ENCODE results near the gene MUC2. TPM values are rescaled to one million over a fixed set of nuclear protein-coding genes. Genes with fewer than 3 reads are reported as not detected.

Gene MUC2
- total RNA-seq, 1 donor from 2014 or later: not detected

DNA sequence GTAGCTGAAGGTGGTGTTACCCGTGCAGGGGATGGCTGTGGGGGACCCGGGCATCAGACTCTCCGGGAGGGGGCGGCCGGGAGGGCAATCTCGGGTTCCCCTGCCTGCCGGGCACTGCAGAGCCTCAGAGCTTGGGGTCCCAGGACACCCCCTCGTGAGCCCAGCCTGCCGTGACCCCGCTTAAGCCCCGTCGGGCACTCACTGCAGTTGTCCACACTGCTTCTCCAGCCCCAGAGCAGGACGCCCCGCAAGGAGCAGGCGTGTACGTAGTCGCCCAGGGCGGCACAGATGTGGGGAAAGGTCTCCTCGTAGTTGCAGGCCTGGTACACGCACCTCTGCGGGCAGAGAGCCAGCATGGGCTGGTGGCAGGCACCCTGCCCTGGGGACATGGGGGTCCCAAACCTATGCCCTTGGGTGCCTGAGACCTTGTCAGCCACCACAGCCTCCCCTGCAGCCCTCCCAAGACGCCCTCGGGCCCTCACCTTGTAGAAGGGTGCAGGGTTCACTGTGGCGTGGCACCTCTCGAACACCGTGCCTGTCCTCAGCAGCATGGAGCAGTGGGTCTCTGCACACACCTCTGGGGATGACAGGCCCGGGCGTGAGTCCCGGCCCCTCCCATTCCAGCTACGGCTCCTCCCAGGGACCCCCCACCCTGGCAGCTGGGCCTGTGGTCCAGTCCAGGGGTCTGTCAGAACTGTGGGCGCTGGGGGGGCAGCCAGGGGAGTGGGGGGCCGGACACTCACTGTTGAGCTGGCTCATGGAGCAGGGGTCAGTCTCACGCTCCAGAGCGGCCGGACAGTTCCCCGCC, 47.0 kb upstream of the MUC2 start:
- peaks cover 35% of the 10 kb centered on the region for H3K27me3 Mint-ChIP-seq (ENCODE audit: unreplicated experiment)
- H3K36me3 Mint-ChIP-seq (ENCODE audit: low read depth, unreplicated experiment): peaks cover 21% of the 10 kb centered on the region
- H3K4me3 Mint-ChIP-seq (ENCODE audit: unreplicated experiment): no peak overlapping the region
- TF ChIP-seq, protein P1, sequence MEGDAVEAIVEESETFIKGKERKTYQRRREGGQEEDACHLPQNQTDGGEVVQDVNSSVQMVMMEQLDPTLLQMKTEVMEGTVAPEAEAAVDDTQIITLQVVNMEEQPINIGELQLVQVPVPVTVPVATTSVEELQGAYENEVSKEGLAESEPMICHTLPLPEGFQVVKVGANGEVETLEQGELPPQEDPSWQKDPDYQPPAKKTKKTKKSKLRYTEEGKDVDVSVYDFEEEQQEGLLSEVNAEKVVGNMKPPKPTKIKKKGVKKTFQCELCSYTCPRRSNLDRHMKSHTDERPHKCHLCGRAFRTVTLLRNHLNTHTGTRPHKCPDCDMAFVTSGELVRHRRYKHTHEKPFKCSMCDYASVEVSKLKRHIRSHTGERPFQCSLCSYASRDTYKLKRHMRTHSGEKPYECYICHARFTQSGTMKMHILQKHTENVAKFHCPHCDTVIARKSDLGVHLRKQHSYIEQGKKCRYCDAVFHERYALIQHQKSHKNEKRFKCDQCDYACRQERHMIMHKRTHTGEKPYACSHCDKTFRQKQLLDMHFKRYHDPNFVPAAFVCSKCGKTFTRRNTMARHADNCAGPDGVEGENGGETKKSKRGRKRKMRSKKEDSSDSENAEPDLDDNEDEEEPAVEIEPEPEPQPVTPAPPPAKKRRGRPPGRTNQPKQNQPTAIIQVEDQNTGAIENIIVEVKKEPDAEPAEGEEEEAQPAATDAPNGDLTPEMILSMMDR (IDR thresholded peaks at IDR 0.05; ENCODE audit: unreplicated experiment): no peak
- H3K27ac Mint-ChIP-seq (ENCODE audit: unreplicated experiment): no peak overlapping the region
- H3K4me1 Mint-ChIP-seq (ENCODE audit: unreplicated experiment): peaks cover 12% of the 10 kb centered on the region
- no peak for DNase-seq (ENCODE audit: low spot score)
- no peaks in the 10 kb centered on the region for H3K9me3 Mint-ChIP-seq (ENCODE audit: unreplicated experiment)

DNA sequence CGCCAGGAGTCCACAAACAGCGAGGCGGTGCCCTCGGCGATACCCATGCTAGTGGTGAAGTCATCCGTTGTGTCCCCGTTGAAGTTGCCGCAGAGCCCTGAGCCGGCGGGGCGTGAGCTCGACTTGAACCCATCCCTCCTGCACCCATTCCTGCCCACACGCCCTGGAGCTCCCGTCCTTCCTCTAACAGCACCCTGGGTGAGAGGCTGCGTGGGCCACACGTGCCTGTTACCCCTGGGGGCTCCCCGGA, 46.5 kb upstream of the MUC2 start:
- peak overlapping the region; percentile 59 for H3K4me3 Mint-ChIP-seq (ENCODE audit: unreplicated experiment)
- TF ChIP-seq, protein P1 (IDR thresholded peaks at IDR 0.05; ENCODE audit: unreplicated experiment): no peak
- H3K4me1 Mint-ChIP-seq (ENCODE audit: unreplicated experiment): peaks cover 6% of the 10 kb centered on the region

DNA sequence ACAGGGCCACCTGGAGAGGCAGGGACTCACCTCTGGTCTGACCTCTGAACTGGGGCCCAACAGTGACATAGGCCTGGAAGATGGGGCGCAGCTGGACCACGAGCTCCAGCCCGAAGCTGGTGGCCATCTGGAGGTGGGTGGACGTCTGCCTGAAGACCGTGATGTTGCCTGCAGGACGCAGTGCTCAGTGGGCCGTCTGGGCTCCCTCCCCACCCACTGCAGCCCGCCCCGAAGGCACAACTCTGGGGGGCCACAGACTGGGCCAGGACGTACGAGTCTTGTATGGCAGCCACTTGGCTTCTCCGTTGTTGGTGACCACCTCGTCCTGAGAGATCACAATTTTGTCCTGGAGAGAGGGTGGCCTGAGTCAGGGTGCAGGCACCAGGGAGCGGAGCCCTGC, 46.1 kb upstream of the MUC2 start:
- no peak overlapping the region for H3K27ac Mint-ChIP-seq (ENCODE audit: unreplicated experiment)
- H3K4me3 Mint-ChIP-seq (ENCODE audit: unreplicated experiment): no peak overlapping the region
- no peak for DNase-seq (ENCODE audit: low spot score)
- no peaks in the 10 kb centered on the region for H3K9me3 Mint-ChIP-seq (ENCODE audit: unreplicated experiment)
- H3K27me3 Mint-ChIP-seq (ENCODE audit: unreplicated experiment): peaks cover 32% of the 10 kb centered on the region
- peaks cover 6% of the 10 kb centered on the region for H3K4me1 Mint-ChIP-seq (ENCODE audit: unreplicated experiment)
- H3K36me3 Mint-ChIP-seq (ENCODE audit: low read depth, unreplicated experiment): peaks cover 14% of the 10 kb centered on the region
- TF ChIP-seq, protein P1 (IDR thresholded peaks at IDR 0.05; ENCODE audit: unreplicated experiment): no peak

More for the DNA sequence above, 46.5 kb upstream of the MUC2 start:
- H3K27ac Mint-ChIP-seq (ENCODE audit: unreplicated experiment): no peak overlapping the region
- peaks cover 35% of the 10 kb centered on the region for H3K27me3 Mint-ChIP-seq (ENCODE audit: unreplicated experiment)
- DNase-seq (ENCODE audit: low spot score): no peak
- H3K9me3 Mint-ChIP-seq (ENCODE audit: unreplicated experiment): no peaks in the 10 kb centered on the region
- peaks cover 15% of the 10 kb centered on the region for H3K36me3 Mint-ChIP-seq (ENCODE audit: low read depth, unreplicated experiment)

DNA sequence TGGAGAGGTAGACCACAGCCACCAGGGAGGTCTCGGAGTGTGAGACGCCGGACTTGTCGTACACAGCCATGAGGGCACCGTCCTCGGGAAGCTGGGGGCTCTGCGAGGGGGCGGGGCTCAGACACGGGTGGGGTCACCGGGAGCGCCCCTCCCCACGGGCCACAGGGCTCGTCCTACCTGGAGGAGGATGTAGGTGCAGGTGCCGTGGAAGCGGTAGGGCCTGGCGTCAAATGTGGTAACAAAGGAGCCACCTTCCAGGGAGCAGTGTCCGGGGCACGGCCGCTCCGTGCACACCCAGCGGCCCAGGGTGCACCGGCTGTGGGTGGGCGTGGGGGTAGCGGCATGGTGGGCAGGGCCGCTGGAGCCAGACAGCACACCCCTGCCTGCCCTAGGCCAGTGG, 45.6 kb upstream of the MUC2 start:
- TF ChIP-seq, protein P1 (IDR thresholded peaks at IDR 0.05; ENCODE audit: unreplicated experiment): no peak
- H3K4me1 Mint-ChIP-seq (ENCODE audit: unreplicated experiment): peaks cover 6% of the 10 kb centered on the region
- H3K27ac Mint-ChIP-seq (ENCODE audit: unreplicated experiment): no peak overlapping the region
- no peak overlapping the region for H3K4me3 Mint-ChIP-seq (ENCODE audit: unreplicated experiment)
- DNase-seq (ENCODE audit: low spot score): no peak
- peaks cover 37% of the 10 kb centered on the region for H3K27me3 Mint-ChIP-seq (ENCODE audit: unreplicated experiment)
- H3K36me3 Mint-ChIP-seq (ENCODE audit: low read depth, unreplicated experiment): peaks cover 14% of the 10 kb centered on the region
- H3K9me3 Mint-ChIP-seq (ENCODE audit: unreplicated experiment): no peaks in the 10 kb centered on the region

DNA sequence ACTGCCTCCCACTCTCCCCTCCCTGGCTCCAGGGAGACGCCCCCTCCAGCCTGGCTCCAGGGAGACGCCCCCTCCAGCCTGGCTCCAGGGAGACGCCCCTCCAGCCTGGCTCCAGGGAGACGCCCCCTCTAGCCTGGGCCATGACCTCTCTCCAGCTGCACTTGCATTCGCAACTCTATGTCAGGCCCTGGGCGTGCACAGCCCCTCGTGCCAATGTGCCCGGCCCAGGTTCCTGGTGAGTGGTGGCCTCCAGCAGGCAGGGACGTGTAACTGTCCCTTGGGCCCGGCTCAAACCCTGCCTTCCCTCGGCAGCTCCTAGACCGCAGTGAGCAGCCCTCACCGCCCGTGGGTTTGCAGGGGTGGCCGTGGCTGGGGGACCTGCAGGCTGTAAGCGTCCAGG, 45.0 kb upstream of the MUC2 start:
- peaks cover 14% of the 10 kb centered on the region for H3K36me3 Mint-ChIP-seq (ENCODE audit: low read depth, unreplicated experiment)
- peaks cover 6% of the 10 kb centered on the region for H3K4me1 Mint-ChIP-seq (ENCODE audit: unreplicated experiment)
- no peak overlapping the region for H3K27ac Mint-ChIP-seq (ENCODE audit: unreplicated experiment)
- H3K27me3 Mint-ChIP-seq (ENCODE audit: unreplicated experiment): peaks cover 38% of the 10 kb centered on the region
- H3K4me3 Mint-ChIP-seq (ENCODE audit: unreplicated experiment): no peak overlapping the region
- no peak for DNase-seq (ENCODE audit: low spot score)
- no peaks in the 10 kb centered on the region for H3K9me3 Mint-ChIP-seq (ENCODE audit: unreplicated experiment)
- TF ChIP-seq, protein P1 (IDR thresholded peaks at IDR 0.05; ENCODE audit: unreplicated experiment): no peak
